HG03045 (cell line): Measurements from ENCODE around the gene CTSL.
"Not testable (repeated sequence)": the region's sequence is repeated elsewhere in the genome, so short reads cannot be mapped to it uniquely, and the experiment has no call there.

ENCODE experiments used
- ATAC-seq: cut with Tn5 transposase; IDR thresholded peaks from one replicate; pipeline ENCODE4 v1.9.1; 2021; ENCODE audit warnings: mild to moderate bottlenecking, moderate library complexity; ENCODE audit not compliant: unreplicated experiment

Gene CTSL

DNA sequence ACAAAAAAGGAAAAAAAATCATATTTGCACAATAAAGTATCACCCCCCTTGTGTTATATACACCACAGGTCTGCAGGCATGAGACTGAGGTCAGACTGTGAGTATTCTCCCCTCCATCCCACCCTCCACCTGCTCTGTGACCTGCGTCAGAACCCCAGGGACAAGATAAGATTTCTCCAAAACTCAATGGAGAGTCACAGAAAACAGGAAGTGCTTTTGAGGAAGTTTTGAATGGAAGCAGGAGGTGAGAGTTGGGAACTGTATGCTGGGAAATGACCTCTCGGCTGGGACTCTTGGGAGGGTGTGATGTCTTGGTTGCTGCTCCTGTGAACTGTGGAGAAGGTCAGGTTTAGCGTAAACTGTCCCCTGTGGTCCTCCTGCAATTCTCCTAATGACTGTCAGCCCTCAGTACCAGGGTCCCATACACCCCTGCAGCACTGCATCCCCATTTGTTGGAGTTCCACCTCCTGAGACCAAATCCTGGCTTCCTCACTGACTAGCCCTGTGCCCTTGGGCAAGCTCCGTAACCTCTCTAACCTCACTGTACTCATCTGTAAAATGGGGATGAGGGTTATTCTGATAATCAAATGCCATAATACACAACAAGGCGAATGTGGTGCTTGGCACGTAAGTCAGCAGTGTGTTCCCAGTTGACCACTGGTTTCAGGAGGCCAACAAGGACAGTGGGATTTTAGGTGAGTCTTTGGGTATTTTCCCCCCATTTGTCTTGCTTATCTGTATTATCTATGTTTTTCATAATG is 6.9 kb upstream of the CTSL start:
- ATAC-seq: no peak

DNA sequence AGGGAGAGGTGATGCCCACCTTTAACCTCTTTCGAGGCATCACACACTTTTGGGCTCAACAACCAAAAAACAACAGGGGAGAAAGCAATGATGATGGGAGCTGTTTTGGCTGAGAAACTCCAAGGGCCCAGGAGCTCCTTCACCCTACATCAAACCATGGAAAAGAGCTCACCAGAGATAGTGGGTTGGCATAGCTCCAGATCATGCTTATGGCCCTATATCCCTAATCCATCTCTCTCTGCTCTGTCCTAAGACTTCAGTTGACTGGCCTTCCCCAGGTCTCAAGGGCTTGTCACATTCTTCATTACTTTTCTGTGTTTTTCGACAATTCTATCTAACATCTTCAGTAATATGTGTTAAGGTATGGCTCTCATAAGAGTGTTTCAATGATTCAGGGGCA is 5.7 kb upstream of the CTSL start:
- no peak for ATAC-seq

DNA sequence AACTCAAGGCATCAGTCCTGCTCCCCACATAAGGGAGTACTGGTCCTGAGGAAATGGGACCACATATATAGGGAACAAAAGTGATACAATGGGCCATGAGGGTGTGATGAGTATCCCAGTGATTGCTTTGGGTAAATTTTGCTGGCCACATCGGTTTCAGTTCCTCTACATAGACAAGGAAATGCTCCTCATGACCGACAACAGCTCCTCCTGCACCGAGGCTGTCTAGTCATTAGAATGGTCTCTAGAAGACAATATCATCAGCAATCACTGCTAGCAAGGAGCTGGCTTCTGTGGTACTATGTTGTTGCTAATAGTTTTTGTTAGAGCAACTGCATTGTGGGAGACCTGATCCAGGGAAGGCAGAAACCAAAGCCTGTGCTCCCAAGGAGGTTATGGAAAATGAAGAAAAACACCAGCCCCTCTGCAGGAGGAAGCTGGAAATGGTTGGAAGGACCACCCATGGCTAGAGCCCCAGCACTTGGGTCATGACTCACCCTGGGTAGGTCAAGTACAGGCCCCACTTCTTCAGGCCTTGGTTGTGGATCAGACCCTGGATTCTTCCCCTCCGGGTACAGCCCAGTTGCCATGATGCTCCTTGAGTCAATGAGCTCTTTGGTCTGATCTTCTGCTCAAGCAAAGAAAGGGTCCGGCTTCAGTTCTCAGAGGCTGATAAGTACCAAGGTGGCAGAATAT is 3.4 kb upstream of the CTSL start:
- ATAC-seq: no peak

DNA sequence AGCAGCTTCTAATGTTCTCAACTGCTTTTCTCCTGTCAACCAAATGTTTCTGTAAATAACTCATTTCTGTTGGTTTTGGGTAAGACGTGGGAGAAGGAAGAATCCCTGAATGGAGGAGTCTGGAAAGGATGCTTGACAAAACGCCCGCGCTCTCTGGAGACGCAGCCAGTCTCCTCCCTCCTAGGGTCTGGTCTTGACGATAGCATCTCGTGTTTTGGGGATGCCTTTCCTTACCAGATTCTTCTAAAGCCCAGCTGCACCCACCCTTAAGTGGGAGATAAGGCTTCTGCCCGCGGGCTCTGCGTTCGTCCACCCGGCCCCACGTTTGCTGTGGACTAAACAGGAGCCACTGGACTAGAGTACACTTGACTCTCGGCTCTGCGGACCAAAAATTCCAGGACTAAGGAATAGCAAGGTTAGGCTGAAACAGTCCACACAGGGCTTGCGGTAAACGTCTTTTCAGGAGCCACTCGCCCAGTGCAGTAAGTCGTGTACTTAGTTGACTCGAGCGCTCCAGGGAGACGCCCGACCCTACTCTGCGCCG is 491 bp upstream of the CTSL start:
- ATAC-seq: no peak

DNA sequence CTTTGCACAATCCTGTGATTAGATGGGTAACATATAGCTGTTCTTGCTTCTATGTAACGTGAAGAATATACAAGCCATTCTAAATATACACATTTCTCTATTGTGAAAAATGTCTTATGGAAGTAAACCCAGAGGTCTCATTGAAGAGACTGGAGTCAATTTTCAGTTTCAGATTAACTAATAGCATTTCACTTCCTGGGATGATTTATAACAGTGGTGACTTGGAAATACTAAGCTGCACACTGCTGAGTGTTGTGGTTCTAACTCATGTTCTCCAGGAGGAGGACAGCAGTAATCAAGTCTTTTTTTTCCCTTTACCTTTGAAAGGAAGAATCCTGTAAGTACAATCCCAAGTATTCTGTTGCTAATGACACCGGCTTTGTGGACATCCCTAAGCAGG is 3.3 kb downstream of the CTSL start:
- ATAC-seq: no peak

DNA sequence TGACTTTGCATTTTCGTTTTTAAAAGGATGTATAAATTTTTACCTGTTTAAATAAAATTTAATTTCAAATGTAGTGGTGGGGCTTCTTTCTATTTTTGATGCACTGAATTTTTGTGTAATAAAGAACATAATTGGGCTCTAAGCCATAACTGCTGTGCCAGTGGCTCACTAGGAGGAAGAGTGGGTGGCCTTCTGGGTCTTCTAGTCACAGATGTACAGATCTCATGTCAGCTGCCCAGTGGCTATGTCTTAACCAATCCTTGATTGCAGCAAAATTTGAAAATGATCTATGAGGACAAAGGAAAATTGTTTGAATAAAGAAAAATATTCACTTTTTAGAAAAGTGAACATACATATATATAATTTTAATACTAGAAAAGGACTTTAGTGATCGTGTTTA is 5.4 kb downstream of the CTSL start:
- ATAC-seq: no peak

DNA sequence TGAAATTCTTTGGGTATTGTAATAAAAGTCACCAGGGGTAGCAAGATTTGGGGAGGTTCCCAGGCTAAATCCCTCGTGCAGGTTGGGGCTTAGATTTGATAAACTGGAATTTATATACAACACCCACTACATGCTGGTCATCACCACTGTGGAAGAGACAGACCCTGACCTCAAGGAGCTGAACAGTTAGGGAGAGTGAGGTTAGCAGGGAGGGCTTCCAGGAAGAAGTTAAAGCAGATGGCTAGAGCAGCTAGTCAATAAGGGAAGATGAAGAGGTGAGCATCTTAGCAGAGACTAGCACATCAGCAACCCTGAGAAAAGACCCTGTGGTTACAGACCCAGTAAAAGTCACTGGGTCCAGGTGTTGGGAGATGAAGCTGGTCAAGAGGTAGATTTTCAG is 6.4 kb downstream of the CTSL start:
- no peak for ATAC-seq

DNA sequence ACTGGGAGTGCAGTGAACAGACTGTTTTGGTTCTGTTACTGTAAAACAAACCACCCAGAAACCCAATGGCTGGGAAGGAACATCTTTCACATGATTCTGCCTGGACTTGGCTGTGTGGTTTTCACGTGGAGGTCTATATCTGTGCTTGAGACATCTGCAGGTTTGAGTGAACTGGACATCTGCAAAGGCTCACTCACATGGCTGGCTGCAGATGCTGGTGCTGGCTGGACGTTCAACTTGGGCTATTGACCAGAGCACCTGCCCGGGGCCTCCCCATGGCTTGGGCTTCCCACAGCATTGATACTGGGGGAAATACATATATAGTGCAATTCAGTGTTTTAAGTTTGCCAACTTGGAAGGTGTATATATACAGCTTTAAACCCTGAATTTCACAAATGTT is 6.8 kb downstream of the CTSL start:
- no peak for ATAC-seq

DNA sequence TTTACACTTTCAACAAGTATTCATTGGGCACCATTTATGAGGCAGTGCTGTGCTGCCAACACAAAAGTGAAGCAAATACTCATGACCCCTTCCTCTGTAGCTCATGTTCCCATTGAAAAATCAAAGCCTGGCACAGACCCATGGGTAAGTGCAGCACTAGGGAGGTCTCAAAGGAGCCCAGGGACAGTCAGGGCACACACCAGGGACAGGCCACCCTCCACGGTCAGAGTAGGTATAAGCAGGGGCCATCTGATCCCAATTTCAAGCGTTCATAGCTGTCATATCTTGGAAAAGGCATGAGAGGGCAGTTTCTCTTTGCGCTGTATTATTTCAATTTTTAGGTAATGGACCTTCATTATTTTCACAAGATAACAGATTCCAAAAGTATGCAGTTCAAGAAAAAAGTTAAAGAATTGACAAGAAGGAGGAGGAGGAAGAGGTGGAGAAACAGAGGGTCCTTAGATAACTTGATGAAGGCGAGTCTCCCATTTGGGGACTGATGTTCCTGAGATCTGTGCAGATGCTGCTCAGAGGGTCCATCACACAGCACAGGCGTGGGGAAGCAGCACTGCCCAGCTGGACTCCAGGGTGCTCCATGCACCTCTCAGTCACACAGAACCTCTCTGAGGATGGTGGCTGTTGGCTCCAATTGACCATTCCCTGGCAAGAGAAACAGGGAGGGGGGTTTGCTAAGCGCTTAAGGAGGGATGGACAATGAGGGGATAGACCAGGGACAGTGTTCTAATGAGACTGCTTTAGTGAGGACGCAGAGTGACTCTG is 7.5 kb downstream of the CTSL start:
- no peak for ATAC-seq

DNA sequence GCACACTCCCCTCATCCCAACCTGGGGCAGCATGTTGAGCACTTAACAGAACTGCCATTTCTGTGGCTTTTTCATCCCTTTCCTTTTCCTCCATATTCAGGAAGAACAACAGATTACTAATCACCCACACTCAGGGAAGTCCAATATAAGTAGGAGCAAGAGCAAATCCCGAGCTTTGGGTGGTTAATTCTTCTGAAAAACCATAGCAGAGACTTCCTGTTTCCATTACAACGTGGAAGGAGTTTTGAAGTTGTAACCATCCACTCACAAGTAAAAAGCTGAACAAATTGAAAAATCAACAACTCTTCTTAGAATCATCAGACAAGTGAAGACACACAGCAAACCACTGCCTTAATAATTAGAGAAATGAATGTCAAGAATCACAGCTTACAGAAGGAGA is 8.2 kb downstream of the CTSL start:
- ATAC-seq: no peak

DNA sequence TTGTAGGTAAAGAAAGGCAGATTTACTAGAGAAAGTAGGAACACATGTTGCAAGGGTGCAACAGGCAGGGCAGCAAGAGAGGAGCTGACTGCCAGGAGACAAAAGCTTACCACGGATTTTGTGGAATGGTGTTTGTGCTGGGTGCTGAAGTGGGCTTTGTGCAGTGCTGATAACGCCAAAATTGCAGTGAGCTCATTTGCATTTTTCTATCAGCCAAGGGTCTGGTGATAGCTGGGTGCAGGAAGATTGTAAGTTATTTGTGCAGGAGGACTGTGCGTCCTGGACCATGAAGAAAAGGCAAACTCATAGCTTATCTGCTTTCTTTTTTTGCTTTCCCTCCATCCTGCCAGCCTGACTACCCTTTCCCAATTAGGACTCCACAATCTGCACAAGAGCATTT is 13.6 kb downstream of the CTSL start:
- ATAC-seq: no peak

DNA sequence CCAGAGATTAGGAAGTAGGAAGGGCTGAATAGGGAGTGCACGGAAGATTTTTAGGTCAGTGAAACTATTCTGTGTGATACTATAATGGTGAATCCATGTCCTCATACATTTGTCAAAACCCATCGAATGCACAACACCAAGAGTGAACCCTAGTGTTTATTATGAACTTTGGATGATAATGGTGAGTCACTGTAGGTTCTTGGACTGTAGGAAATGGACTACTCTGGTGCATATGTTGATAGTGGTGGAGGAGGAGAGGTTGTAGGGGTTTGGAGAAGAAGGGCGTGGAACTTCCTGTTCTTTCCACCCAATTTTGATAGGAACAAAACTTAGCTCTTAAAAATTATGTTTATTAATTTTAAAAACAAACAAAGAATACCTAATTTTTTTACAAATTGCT is 14.3 kb downstream of the CTSL start:
- ATAC-seq: no peak

DNA sequence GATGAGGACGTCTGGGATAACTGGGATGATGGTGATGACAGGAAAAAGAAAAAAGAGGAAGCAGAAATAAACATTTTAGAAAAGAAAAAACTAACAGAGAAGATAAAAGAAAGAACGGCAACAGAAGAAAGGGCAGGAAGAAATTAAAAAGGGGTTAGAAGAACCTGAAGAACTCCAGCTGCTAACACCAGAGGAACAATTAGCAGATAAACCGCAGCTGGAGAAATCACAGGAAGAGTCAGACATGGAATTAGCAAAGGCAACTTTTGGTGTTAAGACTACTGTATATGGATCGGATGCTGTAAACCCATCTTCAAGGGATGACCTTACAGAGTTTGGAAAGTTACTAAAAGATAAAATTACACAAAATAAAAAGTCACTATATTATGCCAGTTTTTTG is 15.4 kb downstream of the CTSL start:
- no peak for ATAC-seq

DNA sequence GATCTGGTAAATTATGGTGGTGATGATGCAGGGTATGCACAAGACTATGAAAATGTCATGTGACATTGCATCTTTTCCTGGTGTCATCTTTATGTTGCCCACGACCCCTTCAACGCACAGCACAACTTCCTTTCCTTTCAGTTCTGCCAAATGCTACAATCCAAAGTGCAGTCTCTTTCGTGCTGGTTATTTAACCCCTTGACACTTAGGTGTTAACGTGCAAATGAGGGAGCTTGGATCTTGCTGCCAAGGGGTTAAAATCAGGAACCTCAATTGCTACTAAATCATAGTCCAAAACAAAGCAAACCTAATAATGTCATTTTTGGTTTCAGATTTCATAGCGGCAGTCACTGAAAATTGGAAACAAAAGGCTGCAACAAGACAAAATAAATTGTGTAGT is 16.0 kb downstream of the CTSL start:
- no peak for ATAC-seq

DNA sequence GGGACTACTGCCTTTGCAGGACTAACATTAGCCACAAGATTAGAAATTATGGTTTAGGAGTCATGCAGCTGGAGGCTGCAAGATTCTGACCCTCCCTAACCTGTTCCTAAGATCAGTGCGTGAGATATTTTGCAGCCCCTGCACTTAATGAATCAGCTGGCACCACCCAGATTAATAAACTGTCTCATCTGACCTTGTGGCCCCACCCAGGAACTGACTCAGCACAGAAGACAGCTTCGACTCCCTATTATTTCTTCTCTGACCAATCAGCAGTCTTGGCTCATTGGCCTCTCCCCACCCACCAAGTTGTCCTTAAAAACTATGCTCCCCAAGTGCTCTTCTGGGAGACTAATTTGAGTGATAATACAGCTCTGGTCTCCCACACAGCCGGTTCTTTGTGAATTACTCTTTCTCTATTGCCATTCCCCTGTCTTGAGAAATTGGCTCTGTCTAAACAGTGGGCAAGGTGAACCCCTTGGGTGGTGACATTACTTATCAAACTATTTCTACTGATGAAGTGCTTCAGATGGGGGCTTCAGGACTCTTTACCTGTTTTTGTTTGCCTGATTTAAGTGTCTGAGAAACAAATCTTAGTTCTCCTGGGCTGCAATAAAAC is 17.0 kb downstream of the CTSL start:
- no peak for ATAC-seq

DNA sequence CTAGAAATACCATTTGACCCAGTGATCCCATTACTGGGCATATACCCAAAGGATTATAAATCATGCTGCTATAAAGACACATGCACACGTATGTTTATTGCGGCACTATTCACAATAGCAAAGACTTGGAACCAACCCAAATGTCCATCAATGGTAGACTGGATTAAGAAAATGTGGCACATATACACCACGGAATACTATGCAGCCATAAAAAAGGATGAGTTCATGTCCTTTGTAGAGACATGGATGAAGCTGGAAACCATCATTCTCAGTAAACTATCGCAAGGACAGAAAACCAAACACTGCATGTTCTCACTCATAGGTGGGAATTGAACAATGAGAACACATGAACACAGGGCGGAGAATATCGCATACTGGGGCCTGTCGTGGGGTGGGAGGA is 18.3 kb downstream of the CTSL start:
- ATAC-seq: not testable (repeated sequence)

DNA sequence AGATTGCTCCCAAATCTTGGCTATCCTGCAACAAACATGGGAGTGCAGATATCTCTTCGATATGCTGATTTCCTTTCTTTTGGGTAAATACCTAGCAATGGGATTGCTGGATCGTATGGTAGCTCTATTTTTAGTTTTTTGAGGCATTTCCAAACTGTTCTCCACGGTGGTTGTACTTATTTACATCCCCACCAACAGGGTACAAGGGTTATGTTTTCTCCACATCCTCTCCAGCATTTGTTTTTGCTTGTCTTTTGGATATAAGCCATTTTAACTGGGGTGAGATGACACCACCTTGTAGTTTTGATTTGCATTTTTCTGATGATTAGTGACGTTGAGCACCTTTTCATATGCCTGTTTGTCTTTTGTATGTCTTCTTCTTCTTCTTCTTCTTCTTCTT is 20.3 kb downstream of the CTSL start:
- no peak for ATAC-seq

DNA sequence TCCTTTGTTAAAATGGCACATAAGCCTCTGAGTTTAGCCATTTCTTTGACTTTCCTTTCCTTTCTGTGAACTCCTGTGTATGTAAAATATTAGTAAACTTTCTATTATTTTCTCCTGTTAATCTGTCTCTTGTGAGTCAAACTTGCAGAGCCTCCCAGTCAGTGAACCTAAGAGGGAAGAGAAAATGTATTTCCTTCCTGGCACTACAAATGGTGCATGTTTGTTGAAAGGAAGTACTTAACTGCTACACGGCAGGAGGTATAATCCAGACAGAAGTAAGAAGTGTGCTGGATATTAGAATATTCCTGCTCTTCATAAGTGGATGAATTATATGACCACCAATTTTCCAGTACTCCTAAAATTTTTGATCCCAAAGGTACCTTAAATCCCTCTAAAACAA is 23.0 kb downstream of the CTSL start:
- ATAC-seq: no peak

DNA sequence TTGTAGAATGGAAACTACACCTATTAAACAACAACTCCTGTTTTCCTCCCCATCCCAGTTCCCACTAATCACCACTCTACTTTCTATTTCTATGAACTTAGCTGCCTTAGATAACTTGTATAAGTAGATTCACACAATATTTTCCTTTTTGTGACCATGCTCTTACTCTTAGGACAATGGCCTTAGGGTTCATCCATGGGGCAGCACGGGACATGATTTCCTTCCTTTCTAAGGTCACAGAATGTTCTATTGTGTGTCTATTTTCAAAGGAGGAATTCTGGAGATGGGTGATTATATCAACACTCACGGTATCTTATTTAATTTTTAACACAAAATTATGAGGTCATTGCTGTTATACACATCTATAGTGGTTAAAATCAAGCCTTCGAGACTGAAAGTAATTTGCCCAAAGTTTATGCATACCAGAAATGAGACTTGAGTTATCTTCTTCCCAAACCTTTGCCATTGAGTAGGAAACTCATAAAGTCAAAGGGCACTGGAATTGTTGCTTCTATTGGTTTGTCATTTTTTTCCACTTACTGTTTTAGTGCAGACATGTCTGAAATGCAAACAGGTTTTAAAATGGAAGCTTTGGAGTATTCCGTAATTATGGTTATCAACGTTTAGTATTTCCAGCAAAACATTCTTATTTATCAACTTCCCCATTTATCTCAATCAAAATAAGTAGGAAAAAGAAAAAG is 23.6 kb downstream of the CTSL start:
- ATAC-seq: no peak

DNA sequence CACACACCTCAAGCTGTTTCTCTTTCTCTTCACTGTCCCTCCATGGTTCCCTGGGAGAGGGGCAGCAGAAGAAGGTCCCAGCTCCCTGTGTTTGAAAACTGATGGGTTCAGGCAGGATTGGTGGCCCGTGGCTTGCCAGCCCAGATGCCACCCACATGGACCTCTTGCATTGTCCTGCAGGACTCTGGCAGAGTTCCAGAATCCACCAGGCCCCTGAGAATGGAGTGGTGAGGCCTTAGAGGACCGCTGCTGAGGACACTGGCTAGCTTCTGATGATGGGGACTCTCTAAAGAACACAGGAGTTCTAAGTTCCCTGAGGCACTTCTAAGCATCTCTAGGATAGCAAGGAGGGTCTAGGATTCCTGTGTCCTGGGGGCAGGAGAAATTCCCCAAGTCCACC is 24.8 kb downstream of the CTSL start:
- ATAC-seq: no peak

DNA sequence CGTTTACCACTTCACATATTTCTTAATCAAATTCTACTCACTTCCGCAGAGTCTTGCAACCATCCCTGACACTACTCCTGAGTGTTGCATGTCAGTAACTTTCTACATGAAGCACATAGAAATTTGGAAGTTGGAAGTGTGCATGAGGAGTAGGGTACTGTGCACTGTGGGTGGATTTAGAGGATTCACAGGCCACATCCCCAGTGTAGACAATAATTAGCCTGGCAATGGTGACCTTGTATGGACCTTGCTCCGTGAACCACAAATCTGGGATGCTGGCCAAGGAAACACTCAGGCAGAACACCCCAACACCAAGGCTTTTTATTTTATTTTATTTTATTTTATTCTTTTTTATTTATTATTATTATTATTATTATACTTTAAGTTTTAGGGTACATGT is 25.5 kb downstream of the CTSL start:
- no peak for ATAC-seq
